Mesendoderm (in vitro differentiated cells): ENCODE measurements around the gene CDK2AP2.

Experiments
- DNase-seq: peaks from one replicate; pipeline ENCODE4 v3.0.0; 2013
- H2AK5ac ChIP-seq: 2 replicates; pipeline ENCODE4 v1.6.1; 2013; ENCODE audit warnings: low read length, inconsistent platforms
- H2BK120ac ChIP-seq: 2 replicates; pipeline ENCODE4 v1.6.1; 2013; ENCODE audit warnings: low read depth, mild to moderate bottlenecking, low read length, moderate library complexity, mixed read lengths
- H2BK15ac ChIP-seq: replicated peaks from 2 replicates; pipeline ENCODE4 v1.6.1; 2013; ENCODE audit warnings: low read depth, mild to moderate bottlenecking, moderate library complexity
- H2BK5ac ChIP-seq: 2 replicates; pipeline ENCODE4 v1.6.1; 2013; ENCODE audit warnings: low read length, inconsistent platforms
- H3K18ac ChIP-seq: 2 replicates; pipeline ENCODE4 v1.6.1; 2013; ENCODE audit warnings: mild to moderate bottlenecking, low read length, mixed read lengths
- H3K23ac ChIP-seq: one replicate; pipeline ENCODE4 v1.6.1; 2013; ENCODE audit warnings: low read length
- H3K27ac ChIP-seq: 2 replicates; pipeline ENCODE4 v1.5.1; 2013; ENCODE audit warnings: low read depth, mild to moderate bottlenecking, inconsistent platforms, low read length, moderate library complexity
- H3K27me3 ChIP-seq: 2 replicates; pipeline ENCODE4 v1.6.1; 2013; ENCODE audit warnings: low read length, control low read depth, mild to moderate bottlenecking, inconsistent platforms; ENCODE audit not compliant: insufficient read depth, poor library complexity
- H3K36me3 ChIP-seq: 2 replicates; pipeline ENCODE4 v1.6.1; 2013; ENCODE audit warnings: low read length, inconsistent platforms; ENCODE audit not compliant: control insufficient read depth, insufficient read depth
- H3K4ac ChIP-seq: one replicate; pipeline ENCODE4 v1.6.1; 2013; ENCODE audit warnings: low read depth, mild to moderate bottlenecking, low read length, moderate library complexity
- H3K4me1 ChIP-seq: 2 replicates; pipeline ENCODE4 v1.6.1; 2013; ENCODE audit warnings: low read depth, low read length, inconsistent platforms; ENCODE audit not compliant: control insufficient read depth
- H3K4me2 ChIP-seq: 2 replicates; pipeline ENCODE4 v1.6.1; 2013; ENCODE audit warnings: low read length
- H3K4me3 ChIP-seq: 2 replicates; pipeline ENCODE4 v1.5.1; 2013; ENCODE audit warnings: mild to moderate bottlenecking, low read length
- H3K56ac ChIP-seq: one replicate; pipeline ENCODE4 v1.6.1; 2013; ENCODE audit warnings: low read length
- H3K79me1 ChIP-seq: 2 replicates; pipeline ENCODE4 v1.6.1; 2013; ENCODE audit warnings: low read length, inconsistent platforms
- H3K79me2 ChIP-seq: 2 replicates; pipeline ENCODE4 v1.6.1; 2013; ENCODE audit warnings: mild to moderate bottlenecking, low read length; ENCODE audit not compliant: control insufficient read depth, insufficient read depth
- H3K9ac ChIP-seq: 2 replicates; pipeline ENCODE4 v1.6.1; 2013; ENCODE audit warnings: low read length, inconsistent platforms
- H4K5ac ChIP-seq: one replicate; pipeline ENCODE4 v1.6.1; 2013; ENCODE audit warnings: low read length
- H4K8ac ChIP-seq: one replicate; pipeline ENCODE4 v1.6.1; 2013; ENCODE audit warnings: low read depth, mild to moderate bottlenecking, control low read depth, low read length, moderate library complexity
- WGBS: extraction: QIAGEN DNeasy Blood & Tissue Kit; methylation state at CpG from one replicate; pipeline ENCODE4 v1.1.7; 2013; ENCODE audit warnings: low lambda C conversion rate, missing lambda C conversion rate; ENCODE audit not compliant: insufficient coverage; ENCODE audit errors: extremely low coverage; 5-methylcytosine and 5-hydroxymethylcytosine counted together

The CDK2AP2 gene

GRCh38 chr11:67508486-67509121 lies 642 bp upstream of the CDK2AP2 start:
- H3K23ac ChIP-seq, result no peak overlapping the region
- no peak overlapping the region for H4K8ac ChIP-seq
- no peaks in the 10 kb centered on the region for H3K36me3 ChIP-seq
- peaks cover 10% of the 10 kb centered on the region for H3K4me1 ChIP-seq
- H2BK5ac ChIP-seq, result no peak overlapping the region
- DNase-seq, result peak; percentile 98
- peak overlapping the region; percentile 62 for H3K18ac ChIP-seq
- no peak overlapping the region for H3K4ac ChIP-seq
- no peaks in the 10 kb centered on the region for H3K79me2 ChIP-seq
- H4K5ac ChIP-seq, result no peak overlapping the region
- peak overlapping the region; percentile 98 for H3K56ac ChIP-seq
- H3K9ac ChIP-seq, result peak overlapping the region; percentile 93
- peak overlapping the region; percentile 90 for H3K27ac ChIP-seq
- H3K4me2 ChIP-seq, result peak overlapping the region; percentile 91
- no CpG with 5 or more reads among the region's 57 CpGs for WGBS
- no peak overlapping the region for H2BK120ac ChIP-seq
- peak overlapping the region; percentile 86 for H3K4me3 ChIP-seq
- no peaks in the 10 kb centered on the region for H3K27me3 ChIP-seq
- no peak overlapping the region for H2BK15ac ChIP-seq
- no peak overlapping the region for H2AK5ac ChIP-seq
- H3K79me1 ChIP-seq, result peaks cover 11% of the 10 kb centered on the region

GRCh38 chr11:67507242-67507863 lies 609 bp downstream of the CDK2AP2 start:
- H3K36me3 ChIP-seq, result no peaks in the 10 kb centered on the region
- H3K27ac ChIP-seq, result no peak overlapping the region
- peaks cover 10% of the 10 kb centered on the region for H3K4me1 ChIP-seq
- H3K23ac ChIP-seq, result peak overlapping the region; percentile 80
- no CpG with 5 or more reads among the region's 33 CpGs for WGBS
- no peak overlapping the region for H2BK15ac ChIP-seq
- peak overlapping the region; percentile 93 for H3K56ac ChIP-seq
- no peak overlapping the region for H4K8ac ChIP-seq
- no peak for DNase-seq
- H3K4me3 ChIP-seq, result peak overlapping the region; percentile 77
- peak overlapping the region; percentile 92 for H3K4me2 ChIP-seq
- H3K79me2 ChIP-seq, result no peaks in the 10 kb centered on the region
- no peak overlapping the region for H2BK120ac ChIP-seq
- H3K27me3 ChIP-seq, result no peaks in the 10 kb centered on the region
- peak overlapping the region; percentile 85 for H3K9ac ChIP-seq
- no peak overlapping the region for H4K5ac ChIP-seq
- no peak overlapping the region for H2BK5ac ChIP-seq
- H3K79me1 ChIP-seq, result peaks cover 13% of the 10 kb centered on the region
- no peak overlapping the region for H3K4ac ChIP-seq
- H2AK5ac ChIP-seq, result no peak overlapping the region
- no peak overlapping the region for H3K18ac ChIP-seq

- Histone ChIP-seq H2BK15ac (no peak overlapping the region), H3K23ac (no peak overlapping the region), H3K18ac (no peak overlapping the region), H3K27ac (no peak overlapping the region), H3K79me2 (no peaks in the 10 kb centered on the region), H3K4me1 (peaks cover 10% of the 10 kb centered on the region), H3K56ac (peak overlapping the region; percentile 56), H3K4me2 (no peak overlapping the region), H3K9ac (peak overlapping the region; percentile 85), H4K8ac (no peak overlapping the region), H2BK5ac (no peak overlapping the region), H3K36me3 (no peaks in the 10 kb centered on the region), H3K79me1 (peaks cover 13% of the 10 kb centered on the region), H4K5ac (no peak overlapping the region), H3K4ac (no peak overlapping the region), H3K4me3 (no peak overlapping the region), H3K27me3 (no peaks in the 10 kb centered on the region), H2BK120ac (no peak overlapping the region), H2AK5ac (no peak overlapping the region)
- no CpG with 5 or more reads among the region's 16 CpGs for WGBS
- DNase-seq, result no peak
Measured at GRCh38 chr11:67506426-67507051, 1.4 kb downstream of the CDK2AP2 start.

GRCh38 chr11:67505605-67506396 lies 2.2 kb downstream of the CDK2AP2 start:
- no CpG with 5 or more reads among the region's 17 CpGs for WGBS
- Histone ChIP-seq H3K4me1 (peaks cover 10% of the 10 kb centered on the region), H3K79me2 (no peaks in the 10 kb centered on the region), H3K56ac (peak overlapping the region; percentile 85), H2BK120ac (no peak overlapping the region), H3K27ac (peak overlapping the region; percentile 73), H3K18ac (peak overlapping the region; percentile 8), H3K4me3 (no peak overlapping the region), H2AK5ac (peak overlapping the region; percentile 78), H2BK5ac (peak overlapping the region; percentile 55), H3K36me3 (no peaks in the 10 kb centered on the region), H4K5ac (no peak overlapping the region), H2BK15ac (no peak overlapping the region), H3K4me2 (peak overlapping the region; percentile 27), H3K23ac (no peak overlapping the region), H3K79me1 (peaks cover 13% of the 10 kb centered on the region), H4K8ac (no peak overlapping the region), H3K27me3 (no peaks in the 10 kb centered on the region), H3K9ac (peak overlapping the region; percentile 67), H3K4ac (peak overlapping the region; percentile 46)
- peak; percentile 93 for DNase-seq

- Histone ChIP-seq H3K56ac (peak within 1 kb of the TSS; percentile 90), H2BK120ac (no peak within 1 kb of the TSS), H2BK15ac (no peak within 1 kb of the TSS), H3K79me2 (no peaks in the 10 kb centered on the region), H3K18ac (peak within 1 kb of the TSS; percentile 35), H3K27ac (peak within 1 kb of the TSS; percentile 73), H3K27me3 (no peaks in the 10 kb centered on the region), H3K23ac (no peak within 1 kb of the TSS), H4K5ac (no peak within 1 kb of the TSS), H4K8ac (no peak within 1 kb of the TSS), H3K4me2 (peak within 1 kb of the TSS; percentile 85), H3K36me3 (no peaks in the 10 kb centered on the region), H3K4me3 (peak within 1 kb of the TSS; percentile 74), H3K4me1 (peaks cover 10% of the 10 kb centered on the region), H3K9ac (peak within 1 kb of the TSS; percentile 82), H2AK5ac (peak within 1 kb of the TSS; percentile 78), H3K79me1 (peaks cover 13% of the 10 kb centered on the region), H2BK5ac (peak within 1 kb of the TSS; percentile 55), H3K4ac (peak within 1 kb of the TSS; percentile 46)
- peak; percentile 80 for DNase-seq
- no CpG with 5 or more reads among the region's 58 CpGs for WGBS
Measured at GRCh38 chr11:67504950-67505581, 2.9 kb downstream of the CDK2AP2 start, which contains the start of gene PITPNM1. TSS of gene PITPNM1 (minus strand) at chr11:67505363. CDS start at chr11:67504180, 1,183 bp downstream.
